ENCODE data around the gene UQCR10.

DNA sequence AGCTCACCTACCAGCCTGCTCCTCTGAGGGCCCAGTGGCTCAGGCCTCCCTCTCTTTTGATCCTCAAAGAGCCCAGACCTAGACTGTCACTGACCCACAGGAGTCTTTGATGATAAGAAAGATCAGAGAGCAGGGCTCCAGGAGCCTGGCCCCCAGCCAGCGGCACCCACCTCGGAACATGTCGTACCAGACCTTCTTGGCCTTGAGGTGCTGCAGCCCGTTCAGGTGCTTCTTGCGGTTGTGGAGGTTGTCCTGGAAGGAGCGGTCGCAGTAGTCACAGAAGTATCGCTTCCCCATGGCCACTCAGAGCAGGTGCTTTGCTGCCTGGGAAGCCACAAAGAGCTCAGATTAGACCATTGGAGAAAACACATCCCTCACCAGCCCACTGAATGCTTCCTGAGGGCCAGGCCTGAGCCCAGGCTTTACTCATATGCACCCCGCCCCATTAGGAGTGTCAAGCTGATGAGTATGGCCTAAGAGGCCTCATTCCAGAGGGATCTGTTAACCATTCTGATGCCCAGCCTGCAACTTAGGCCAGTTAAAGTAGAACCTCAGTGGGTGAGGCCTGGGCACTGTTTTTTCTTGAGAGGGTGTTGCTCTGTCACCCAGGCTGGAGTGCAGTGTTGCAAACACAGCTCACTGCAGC, 18.8 kb upstream of the UQCR10 start:
- TF ChIP-seq, protein P1, sequence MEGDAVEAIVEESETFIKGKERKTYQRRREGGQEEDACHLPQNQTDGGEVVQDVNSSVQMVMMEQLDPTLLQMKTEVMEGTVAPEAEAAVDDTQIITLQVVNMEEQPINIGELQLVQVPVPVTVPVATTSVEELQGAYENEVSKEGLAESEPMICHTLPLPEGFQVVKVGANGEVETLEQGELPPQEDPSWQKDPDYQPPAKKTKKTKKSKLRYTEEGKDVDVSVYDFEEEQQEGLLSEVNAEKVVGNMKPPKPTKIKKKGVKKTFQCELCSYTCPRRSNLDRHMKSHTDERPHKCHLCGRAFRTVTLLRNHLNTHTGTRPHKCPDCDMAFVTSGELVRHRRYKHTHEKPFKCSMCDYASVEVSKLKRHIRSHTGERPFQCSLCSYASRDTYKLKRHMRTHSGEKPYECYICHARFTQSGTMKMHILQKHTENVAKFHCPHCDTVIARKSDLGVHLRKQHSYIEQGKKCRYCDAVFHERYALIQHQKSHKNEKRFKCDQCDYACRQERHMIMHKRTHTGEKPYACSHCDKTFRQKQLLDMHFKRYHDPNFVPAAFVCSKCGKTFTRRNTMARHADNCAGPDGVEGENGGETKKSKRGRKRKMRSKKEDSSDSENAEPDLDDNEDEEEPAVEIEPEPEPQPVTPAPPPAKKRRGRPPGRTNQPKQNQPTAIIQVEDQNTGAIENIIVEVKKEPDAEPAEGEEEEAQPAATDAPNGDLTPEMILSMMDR (IDR thresholded peaks at IDR 0.05) = no peak
- no peak for TF ChIP-seq EZH2phosphoT487 (IDR thresholded peaks at IDR 0.05)

Measured in neural progenitor cell (in vitro differentiated cells).